GM11168 (cell line): Measurements from ENCODE around the gene ATRNL1.

Source experiments
- in situ Hi-C: fragments of 300-500 bp; cut with MboI; formaldehyde crosslinking; loops from one replicate; pipeline ENCODE4 v1.12.0; 2022; ENCODE audit warnings: low sequenced_read_pairs; ENCODE audit not compliant: unreplicated experiment

The ATRNL1 gene

GRCh38 chr10:115558252-115558651, 465.1 kb downstream of the ATRNL1 start:
- in situ Hi-C loops: no loop called here

- in situ Hi-C loops: no loop called here
These were observed 473.7 kb downstream of the ATRNL1 start for GRCh38 chr10:115566867-115567266.

GRCh38 chr10:115572740-115573455, 479.7 kb downstream of the ATRNL1 start:
- in situ Hi-C loops: no loop called here

- in situ Hi-C loops: no loop called here
These were observed 487.1 kb downstream of the ATRNL1 start for GRCh38 chr10:115580239-115580638.

- in situ Hi-C loops: no loop called here
These were observed 499.9 kb downstream of the ATRNL1 start for GRCh38 chr10:115593060-115593459.

- in situ Hi-C loops: no loop called here
These were observed 511.5 kb downstream of the ATRNL1 start for GRCh38 chr10:115604627-115605026.

- in situ Hi-C loops: no loop called here
These were observed 512.9 kb downstream of the ATRNL1 start for GRCh38 chr10:115606086-115606485.

GRCh38 chr10:115606741-115607140, 513.6 kb downstream of the ATRNL1 start:
- in situ Hi-C loops: no loop called here

- in situ Hi-C loops: no loop called here
These were observed 531.3 kb downstream of the ATRNL1 start for GRCh38 chr10:115624448-115624847.

- in situ Hi-C loops: no loop called here
These were observed 535.5 kb downstream of the ATRNL1 start for GRCh38 chr10:115628616-115629015.

GRCh38 chr10:115638246-115638645, 545.1 kb downstream of the ATRNL1 start:
- in situ Hi-C loops: no loop called here

GRCh38 chr10:115649217-115649616, 556.1 kb downstream of the ATRNL1 start:
- in situ Hi-C loops: no loop called here

GRCh38 chr10:115653473-115653872, 560.3 kb downstream of the ATRNL1 start:
- in situ Hi-C loops: no loop called here

GRCh38 chr10:115654961-115655360, 561.8 kb downstream of the ATRNL1 start:
- in situ Hi-C loops: no loop called here

- in situ Hi-C loops: no loop called here
These were observed 564.1 kb downstream of the ATRNL1 start for GRCh38 chr10:115657161-115657860.

GRCh38 chr10:115659616-115660015, 566.5 kb downstream of the ATRNL1 start:
- in situ Hi-C loops: no loop called here

- in situ Hi-C loops: no loop called here
These were observed 567.2 kb downstream of the ATRNL1 start for GRCh38 chr10:115660391-115660790.

- in situ Hi-C loops: no loop called here
These were observed 569.3 kb downstream of the ATRNL1 start for GRCh38 chr10:115662422-115662821.

GRCh38 chr10:115665549-115665948, 572.4 kb downstream of the ATRNL1 start:
- in situ Hi-C loops: no loop called here

GRCh38 chr10:115674496-115674895, 581.3 kb downstream of the ATRNL1 start:
- in situ Hi-C loops: no loop called here

GRCh38 chr10:115696747-115697146, 603.6 kb downstream of the ATRNL1 start:
- in situ Hi-C loops: no loop called here

- in situ Hi-C loops: no loop called here
These were observed 612.9 kb downstream of the ATRNL1 start for GRCh38 chr10:115706026-115706425.
